Measurements from ENCODE around the gene MAP6.

The MAP6 gene

DNA sequence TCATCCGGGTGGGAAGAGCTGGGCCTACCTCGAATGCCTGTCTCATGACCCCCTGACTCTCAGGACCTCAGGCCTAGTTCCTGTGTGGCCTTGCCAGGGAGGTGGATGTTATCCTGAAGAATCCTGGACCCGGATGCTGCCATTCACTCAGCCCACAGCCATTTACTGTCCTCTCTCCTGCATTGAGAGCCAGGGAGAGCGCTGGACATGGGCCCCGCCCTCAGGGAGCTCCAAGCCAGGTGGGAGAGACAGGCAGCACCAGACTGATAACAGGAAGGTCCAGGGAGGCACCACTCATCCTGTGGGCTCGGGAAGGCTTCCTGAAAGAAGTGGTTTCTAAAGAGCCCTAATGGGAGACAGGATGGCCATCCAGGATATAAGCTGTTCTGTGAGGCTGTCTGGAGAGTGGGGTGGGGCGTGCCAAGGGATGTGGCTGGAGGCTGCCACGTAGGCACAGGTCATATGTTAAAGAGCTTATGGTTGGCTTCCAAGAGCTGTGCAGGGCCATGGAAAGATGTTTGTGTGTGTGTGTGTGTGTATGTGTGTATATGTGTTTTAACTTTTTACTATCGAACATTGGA is 98.2 kb downstream of the MAP6 start:
- no peak for TF ChIP-seq CTCF (IDR thresholded peaks at IDR 0.05; ENCODE audit: low read depth, low read length)
- H3K4me3 ChIP-seq (ENCODE audit: low read depth, low read length), result no peak overlapping the region

DNA sequence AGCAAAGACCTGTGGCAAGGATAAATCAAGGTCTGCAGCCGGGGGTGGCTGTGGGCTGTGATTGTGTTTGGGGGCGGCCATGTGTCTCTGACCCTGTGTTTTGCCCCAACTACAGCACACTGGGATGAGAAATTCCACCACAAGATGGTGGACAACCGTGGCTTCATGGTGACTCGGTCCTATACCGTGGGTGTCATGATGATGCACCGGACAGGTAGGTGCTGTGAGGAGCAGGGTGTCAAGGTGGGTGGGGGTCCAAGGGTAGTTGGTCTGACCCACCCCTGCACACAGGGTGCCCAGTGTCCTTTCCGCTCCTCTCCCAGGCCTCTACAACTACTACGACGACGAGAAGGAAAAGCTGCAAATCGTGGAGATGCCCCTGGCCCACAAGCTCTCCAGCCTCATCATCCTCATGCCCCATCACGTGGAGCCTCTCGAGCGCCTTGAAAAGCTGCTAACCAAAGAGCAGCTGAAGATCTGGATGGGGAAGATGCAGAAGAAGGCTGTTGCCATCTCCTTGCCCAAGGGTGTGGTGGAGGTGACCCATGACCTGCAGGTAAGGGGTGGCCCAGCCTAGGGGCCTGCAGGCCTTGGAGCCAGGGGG is 100.1 kb downstream of the MAP6 start:
- TF ChIP-seq CTCF (IDR thresholded peaks at IDR 0.05; ENCODE audit: low read depth, low read length), result no peak
- no peak overlapping the region for H3K4me3 ChIP-seq (ENCODE audit: low read depth, low read length)

DNA sequence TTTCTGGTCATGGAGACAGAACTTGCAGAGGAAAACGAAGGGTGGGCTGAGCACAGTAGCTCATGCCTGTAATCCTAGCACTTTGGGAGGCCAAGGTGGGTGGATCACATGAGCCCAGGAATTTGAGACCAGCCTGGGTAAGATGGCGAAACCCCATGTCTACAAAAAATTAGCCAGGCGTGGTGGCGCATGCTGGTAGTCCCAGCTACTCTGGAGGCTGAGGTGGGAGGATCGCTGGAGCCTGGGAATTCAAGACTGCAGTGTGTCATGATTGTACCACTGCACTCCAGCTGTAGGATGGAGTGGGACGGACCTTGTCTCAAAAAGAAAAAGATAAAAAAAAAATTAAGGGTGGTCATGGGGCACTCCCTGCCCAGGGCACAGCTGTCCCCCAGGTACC is 100.9 kb downstream of the MAP6 start:
- no peak overlapping the region for H3K4me3 ChIP-seq (ENCODE audit: low read depth, low read length)
- TF ChIP-seq CTCF (IDR thresholded peaks at IDR 0.05; ENCODE audit: low read depth, low read length), result no peak

DNA sequence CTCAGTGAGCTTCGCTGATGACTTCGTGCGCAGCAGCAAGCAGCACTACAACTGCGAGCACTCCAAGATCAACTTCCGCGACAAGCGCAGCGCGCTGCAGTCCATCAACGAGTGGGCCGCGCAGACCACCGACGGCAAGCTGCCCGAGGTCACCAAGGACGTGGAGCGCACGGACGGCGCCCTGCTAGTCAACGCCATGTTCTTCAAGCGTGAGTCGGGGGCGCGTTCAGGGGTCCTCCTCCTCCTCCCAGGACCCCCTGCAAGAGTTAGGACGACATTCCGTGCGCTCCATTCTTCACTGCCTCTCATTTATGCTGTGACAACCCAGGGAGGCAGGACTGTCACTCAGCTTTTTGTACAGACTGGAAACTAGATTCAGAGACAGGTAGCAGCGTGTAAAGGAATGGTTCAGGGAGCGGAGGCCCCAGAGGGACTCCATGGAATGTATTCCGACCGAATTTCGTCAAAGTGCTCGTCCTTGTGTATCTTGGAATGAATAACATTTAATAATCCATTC is 102.0 kb downstream of the MAP6 start:
- TF ChIP-seq CTCF (IDR thresholded peaks at IDR 0.05; ENCODE audit: low read depth, low read length), result no peak
- no peak overlapping the region; the same call in 1 of the 2 replicates for H3K4me3 ChIP-seq (ENCODE audit: low read depth, low read length)

GRCh38 chr11:75565916-75566762 is 102.7 kb downstream of the MAP6 start:
- H3K4me3 ChIP-seq (ENCODE audit: low read depth, low read length), result peak overlapping the region; percentile 86
- no peak for TF ChIP-seq CTCF (IDR thresholded peaks at IDR 0.05; ENCODE audit: low read depth, low read length)

DNA sequence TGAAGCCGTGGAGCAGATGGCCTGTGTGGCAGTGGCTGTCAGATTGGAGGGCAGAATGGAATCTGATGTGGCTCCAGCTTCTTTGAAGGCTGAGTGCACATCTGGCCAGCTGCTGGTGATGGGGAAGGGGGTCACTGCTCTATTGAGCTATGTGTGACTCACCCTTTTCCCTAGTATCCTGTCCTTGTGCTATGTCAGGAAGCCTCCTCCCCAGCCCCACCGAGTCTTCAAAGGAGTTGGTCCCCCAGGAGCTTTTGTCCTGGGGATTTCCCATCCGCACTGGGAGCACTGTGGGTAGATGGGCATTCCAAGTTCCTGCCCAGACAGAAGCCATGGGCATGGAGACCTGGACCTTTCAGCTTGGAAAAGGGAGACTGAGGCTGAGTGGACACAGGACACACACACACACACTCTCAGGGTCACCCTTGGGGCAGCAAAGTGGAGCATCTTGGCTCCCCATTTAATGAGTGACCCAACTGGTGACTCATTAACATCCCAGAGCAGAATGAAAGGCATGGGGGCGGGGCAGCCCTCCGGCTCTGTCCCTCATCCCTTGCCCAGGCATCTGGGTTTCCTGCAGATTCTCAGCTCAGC is 103.5 kb downstream of the MAP6 start:
- peak overlapping the region; percentile 86 for H3K4me3 ChIP-seq (ENCODE audit: low read depth, low read length)
- TF ChIP-seq CTCF (IDR thresholded peaks at IDR 0.05; ENCODE audit: low read depth, low read length), result no peak
